ENCODE results near the gene RNASE1.
"Not testable (repeated sequence)": the region's sequence is repeated elsewhere in the genome, so short reads cannot be mapped to it uniquely, and the experiment has no call there.

The RNASE1 gene

DNA sequence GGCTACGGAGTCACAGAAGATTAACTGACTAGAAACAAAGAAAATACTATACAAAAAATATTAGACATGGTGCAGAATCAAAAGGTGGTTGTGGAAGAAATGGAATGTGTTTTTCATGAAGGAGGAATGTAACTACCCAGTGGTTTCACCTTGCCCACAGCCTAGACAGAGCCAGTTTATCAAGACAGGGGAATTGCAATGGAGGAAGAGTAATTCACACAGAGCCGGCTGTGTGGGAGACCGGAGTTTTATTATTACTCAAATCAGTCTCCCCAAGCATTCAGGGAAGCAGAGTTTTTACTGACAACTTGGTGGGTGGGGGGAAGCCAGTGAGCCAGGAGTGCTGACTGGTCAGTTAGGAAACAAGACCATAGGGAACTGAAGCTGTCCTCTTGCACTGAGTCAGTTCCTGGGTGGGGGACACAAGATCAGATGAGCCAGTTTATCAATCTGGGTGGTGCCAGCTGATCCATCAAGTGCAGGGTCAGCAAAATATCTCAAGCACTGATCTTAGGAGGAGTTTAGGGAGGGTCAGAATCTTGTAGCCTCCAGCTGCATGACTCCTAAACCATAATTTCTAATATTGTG lies 19.0 kb upstream of the RNASE1 start:
- not testable (repeated sequence) for H3K4me1 Mint-ChIP-seq (ENCODE audit: low read depth); H3K4me3 Mint-ChIP-seq; H3K27me3 Mint-ChIP-seq (ENCODE audit: low read depth); DNase-seq (ENCODE audit: low spot score); H3K27ac Mint-ChIP-seq; H3K9me3 Mint-ChIP-seq; H3K36me3 Mint-ChIP-seq (ENCODE audit: low read depth)

DNA sequence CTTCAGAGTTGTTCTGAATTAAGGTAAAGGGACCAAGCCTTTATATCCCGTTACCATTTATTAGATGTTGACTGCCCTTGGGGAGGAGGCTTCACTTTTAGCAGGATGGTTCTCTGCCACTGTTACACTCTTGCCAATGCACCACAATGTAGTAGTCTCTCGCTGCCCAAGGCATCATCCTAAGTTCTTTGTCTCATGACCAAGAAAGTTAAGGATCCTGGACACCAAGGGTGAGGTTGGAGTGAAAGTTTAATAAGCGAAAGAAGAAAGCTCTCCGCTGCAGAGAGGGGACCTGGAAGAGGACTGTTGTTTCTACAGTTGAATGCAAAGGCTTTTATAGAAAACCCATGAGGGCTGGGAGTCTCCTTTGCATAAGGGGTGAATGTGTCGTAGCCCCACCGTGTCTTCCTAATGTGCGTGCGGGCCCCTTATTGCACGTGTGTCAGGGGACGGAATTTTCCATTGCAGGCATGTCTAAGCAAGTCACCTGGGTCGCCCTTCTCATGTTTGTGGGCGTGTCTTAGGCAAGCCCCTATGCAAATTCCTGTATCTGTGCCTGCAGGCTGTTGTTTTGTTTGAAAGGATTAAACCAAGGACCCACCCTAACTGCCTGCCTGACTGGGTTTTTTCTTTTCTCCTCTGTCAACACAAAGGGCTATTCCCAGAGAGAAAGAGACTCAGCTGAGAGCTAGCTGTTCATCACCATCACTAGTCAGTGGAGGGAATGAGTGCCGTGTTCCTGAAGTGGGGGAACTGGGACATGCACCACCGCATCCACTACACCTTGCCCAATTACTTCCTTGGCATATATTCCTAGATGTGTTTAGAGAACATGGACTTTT lies 17.6 kb upstream of the RNASE1 start:
- no peaks in the 10 kb centered on the region for H3K9me3 Mint-ChIP-seq
- H3K4me1 Mint-ChIP-seq (ENCODE audit: low read depth) = no peaks in the 10 kb centered on the region
- H3K27ac Mint-ChIP-seq = no peak overlapping the region

DNA sequence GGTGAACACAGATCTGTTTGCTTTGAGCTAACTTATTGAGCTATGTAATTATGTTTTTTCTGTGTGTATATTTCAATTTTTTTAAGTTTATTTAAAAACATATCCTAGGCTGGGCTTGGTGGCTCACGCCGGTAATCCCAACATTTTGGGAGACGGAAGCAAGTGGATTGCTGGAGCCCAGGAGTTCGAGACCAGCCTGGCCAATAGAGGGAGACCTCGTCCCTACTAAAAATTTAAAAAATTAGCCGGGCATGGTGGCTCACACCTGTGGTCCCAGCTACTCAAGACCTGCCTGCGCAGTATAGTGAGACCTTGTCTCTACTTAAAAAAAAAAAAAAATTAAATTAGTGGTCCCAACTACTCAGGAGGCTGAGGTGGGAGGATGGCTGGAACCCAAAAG lies 16.2 kb upstream of the RNASE1 start:
- Mint-ChIP-seq H3K9me3 (no peaks in the 10 kb centered on the region), H3K27ac (no peak overlapping the region), H3K36me3 (ENCODE audit: low read depth) (no peaks in the 10 kb centered on the region), H3K4me3 (no peak overlapping the region), H3K27me3 (ENCODE audit: low read depth) (peaks cover 2% of the 10 kb centered on the region), H3K4me1 (ENCODE audit: low read depth) (no peaks in the 10 kb centered on the region)
- no peak for DNase-seq (ENCODE audit: low spot score)

More for the DNA sequence above, 17.6 kb upstream of the RNASE1 start:
- H3K36me3 Mint-ChIP-seq (ENCODE audit: low read depth) = no peaks in the 10 kb centered on the region
- DNase-seq (ENCODE audit: low spot score) = no peak
- H3K4me3 Mint-ChIP-seq = no peak overlapping the region
- peaks cover 7% of the 10 kb centered on the region for H3K27me3 Mint-ChIP-seq (ENCODE audit: low read depth)

GRCh38 chr14:20815946-20816345 lies 13.3 kb upstream of the RNASE1 start:
- not testable (repeated sequence) for H3K4me1 Mint-ChIP-seq (ENCODE audit: low read depth); H3K9me3 Mint-ChIP-seq; H3K4me3 Mint-ChIP-seq; DNase-seq (ENCODE audit: low spot score); H3K36me3 Mint-ChIP-seq (ENCODE audit: low read depth); H3K27ac Mint-ChIP-seq; H3K27me3 Mint-ChIP-seq (ENCODE audit: low read depth)

DNA sequence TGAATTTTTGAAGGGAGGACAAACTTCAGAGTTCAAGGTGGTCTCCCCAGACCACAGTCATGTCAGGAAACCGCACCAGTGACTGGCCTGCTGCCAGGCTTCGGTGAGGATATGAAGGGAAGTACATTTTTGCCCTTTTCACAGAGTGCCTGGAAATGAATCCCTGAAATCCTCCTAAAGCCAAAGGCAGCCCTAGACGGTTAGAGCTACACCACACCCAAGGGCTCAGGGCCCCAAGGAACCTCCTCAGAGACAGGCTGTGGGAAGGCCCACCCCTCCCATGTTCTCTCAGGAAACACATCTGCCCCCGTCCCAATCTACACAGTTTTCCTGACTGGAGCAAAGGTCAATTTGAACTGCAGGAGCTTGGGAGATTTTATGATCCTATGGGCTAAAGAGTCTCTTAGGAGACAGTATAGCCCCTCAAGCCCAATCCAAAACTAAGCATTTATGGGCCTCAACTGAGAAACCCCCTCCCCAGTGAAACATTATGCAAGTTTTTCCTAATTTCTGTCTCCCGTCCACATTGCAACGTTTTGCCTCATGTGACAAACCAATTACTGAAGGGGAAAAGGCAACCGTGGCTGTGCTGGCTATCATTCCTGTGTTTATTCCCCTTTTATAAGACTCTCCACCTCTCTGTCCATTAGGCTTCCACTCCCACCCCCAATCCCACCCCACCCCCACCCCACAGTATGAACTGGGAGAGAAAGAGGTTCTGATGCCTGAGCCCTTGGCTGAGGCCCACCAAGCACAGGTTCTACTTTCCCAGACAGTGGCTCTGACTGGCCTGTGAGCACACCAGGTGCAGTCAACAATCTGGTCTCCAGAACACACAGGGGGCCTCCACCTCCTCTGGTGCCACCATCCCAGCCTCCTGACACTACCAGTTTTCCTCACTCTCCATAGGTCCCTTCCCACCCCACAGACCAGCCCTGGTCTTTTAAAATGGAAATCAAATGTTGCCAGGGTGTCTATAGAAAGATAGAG lies 9.6 kb upstream of the RNASE1 start:
- no peak for DNase-seq (ENCODE audit: low spot score)
- Mint-ChIP-seq H3K4me3 (no peak overlapping the region), H3K9me3 (no peaks in the 10 kb centered on the region), H3K27ac (no peak overlapping the region), H3K36me3 (ENCODE audit: low read depth) (no peaks in the 10 kb centered on the region), H3K4me1 (ENCODE audit: low read depth) (no peaks in the 10 kb centered on the region), H3K27me3 (ENCODE audit: low read depth) (peaks cover 8% of the 10 kb centered on the region)

DNA sequence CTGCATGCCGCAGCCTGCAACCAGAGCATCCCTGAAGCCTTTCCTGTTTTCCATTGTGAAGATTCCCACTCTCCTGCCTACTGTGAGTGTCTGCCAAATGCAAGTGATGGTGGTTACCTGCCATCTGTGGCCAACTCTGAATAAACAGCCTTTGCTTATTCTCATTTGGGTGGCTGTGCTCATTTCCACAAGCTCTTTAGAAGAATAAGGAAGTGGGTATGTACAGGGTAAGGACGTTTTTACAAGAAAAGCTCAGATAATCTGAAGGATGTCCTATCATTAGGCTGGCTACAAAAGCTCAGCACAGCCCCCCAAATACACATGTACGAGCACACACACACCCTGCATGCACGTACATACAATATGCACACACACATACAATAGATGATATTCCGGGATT lies 7.3 kb upstream of the RNASE1 start:
- Mint-ChIP-seq H3K27ac (no peak overlapping the region), H3K27me3 (ENCODE audit: low read depth) (peaks cover 10% of the 10 kb centered on the region), H3K4me1 (ENCODE audit: low read depth) (no peaks in the 10 kb centered on the region), H3K9me3 (no peaks in the 10 kb centered on the region), H3K36me3 (ENCODE audit: low read depth) (no peaks in the 10 kb centered on the region), H3K4me3 (no peak overlapping the region)
- no peak for DNase-seq (ENCODE audit: low spot score)

DNA sequence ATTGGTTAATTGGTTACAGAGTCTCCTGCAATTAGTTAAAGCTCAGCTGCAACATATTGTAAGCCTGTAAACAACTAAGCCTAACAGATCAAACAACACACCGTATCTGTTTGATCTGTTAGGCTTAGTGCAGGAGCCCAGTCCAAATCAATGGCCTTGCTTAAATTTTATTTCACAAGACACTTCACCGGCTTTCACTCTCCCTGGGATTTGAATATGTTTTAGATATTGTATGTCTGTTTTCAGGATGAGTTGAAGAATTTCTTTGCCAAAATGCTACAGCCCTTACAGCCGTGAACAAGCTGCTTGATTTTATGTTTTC lies 5.5 kb upstream of the RNASE1 start:
- no peaks in the 10 kb centered on the region for H3K9me3 Mint-ChIP-seq
- H3K27ac Mint-ChIP-seq = no peak overlapping the region
- H3K4me1 Mint-ChIP-seq (ENCODE audit: low read depth) = no peaks in the 10 kb centered on the region
- no peaks in the 10 kb centered on the region for H3K36me3 Mint-ChIP-seq (ENCODE audit: low read depth)
- no peak for DNase-seq (ENCODE audit: low spot score)
- H3K27me3 Mint-ChIP-seq (ENCODE audit: low read depth) = peaks cover 14% of the 10 kb centered on the region
- no peak overlapping the region for H3K4me3 Mint-ChIP-seq

DNA sequence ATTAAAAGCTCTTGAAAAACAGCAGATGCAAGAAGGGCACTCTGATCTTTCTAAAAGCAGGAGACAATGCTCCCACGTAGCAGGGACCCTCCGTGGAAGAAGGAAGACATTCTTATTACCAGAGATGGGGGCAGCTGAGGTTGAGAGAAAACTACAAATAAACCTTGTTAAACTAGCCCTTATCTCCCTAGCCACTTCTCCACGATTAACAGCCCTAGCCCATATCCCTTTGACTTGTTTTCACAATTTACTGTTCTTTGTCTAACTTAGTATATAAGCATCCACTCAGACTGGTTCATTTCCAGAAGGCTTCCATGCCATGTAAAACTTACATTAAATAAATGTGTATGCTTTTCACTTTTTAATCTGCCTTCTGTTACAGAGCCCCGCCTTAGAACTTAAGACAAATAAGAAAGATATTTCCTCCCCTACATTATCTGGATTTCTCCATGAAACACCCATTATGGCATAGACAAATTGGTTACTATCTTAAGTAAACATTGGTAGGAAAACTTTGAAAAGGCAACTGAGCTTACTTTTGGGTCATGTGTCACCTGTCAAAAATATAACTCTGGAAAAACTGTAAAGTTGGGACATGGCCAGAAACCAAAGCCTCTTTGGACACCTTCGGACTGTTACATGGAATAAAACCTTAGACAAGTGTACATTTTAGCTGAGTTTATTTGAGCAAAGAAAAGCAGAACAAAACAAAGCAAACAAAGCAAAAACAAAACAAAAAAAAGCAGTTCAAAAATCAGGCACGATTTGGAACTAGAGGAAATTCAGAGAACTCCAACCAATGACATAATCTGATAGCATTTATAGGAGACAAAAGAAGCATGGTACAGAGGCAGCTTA lies 4.9 kb upstream of the RNASE1 start:
- Mint-ChIP-seq H3K27me3 (ENCODE audit: low read depth) (peaks cover 14% of the 10 kb centered on the region), H3K4me3 (no peak overlapping the region), H3K36me3 (ENCODE audit: low read depth) (no peaks in the 10 kb centered on the region), H3K9me3 (no peaks in the 10 kb centered on the region), H3K4me1 (ENCODE audit: low read depth) (no peaks in the 10 kb centered on the region), H3K27ac (no peak overlapping the region)
- no peak for DNase-seq (ENCODE audit: low spot score)

DNA sequence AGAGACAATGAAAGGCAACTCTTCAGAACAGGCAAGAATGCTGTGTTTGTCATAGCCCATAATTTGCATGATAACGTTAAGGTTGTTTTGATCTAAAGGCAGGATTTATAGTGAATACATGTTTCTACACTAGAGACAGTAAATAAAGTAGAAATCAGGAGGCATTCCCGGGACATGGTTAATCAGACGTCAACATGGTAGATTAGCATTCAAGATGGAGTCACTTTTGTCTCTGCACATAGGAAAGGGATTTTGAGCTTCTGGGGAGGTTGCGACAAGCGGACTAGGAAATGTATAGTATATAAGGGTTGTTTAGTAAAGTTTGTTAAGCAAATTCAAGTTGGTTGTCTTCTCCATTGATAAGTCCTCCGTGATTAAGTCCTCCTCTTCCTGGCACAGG lies 2.8 kb upstream of the RNASE1 start:
- Mint-ChIP-seq H3K4me1 (ENCODE audit: low read depth) (peaks cover 2% of the 10 kb centered on the region), H3K36me3 (ENCODE audit: low read depth) (no peaks in the 10 kb centered on the region), H3K27me3 (ENCODE audit: low read depth) (peaks cover 19% of the 10 kb centered on the region), H3K4me3 (no peak overlapping the region), H3K9me3 (no peaks in the 10 kb centered on the region), H3K27ac (no peak overlapping the region)
- no peak for DNase-seq (ENCODE audit: low spot score)

DNA sequence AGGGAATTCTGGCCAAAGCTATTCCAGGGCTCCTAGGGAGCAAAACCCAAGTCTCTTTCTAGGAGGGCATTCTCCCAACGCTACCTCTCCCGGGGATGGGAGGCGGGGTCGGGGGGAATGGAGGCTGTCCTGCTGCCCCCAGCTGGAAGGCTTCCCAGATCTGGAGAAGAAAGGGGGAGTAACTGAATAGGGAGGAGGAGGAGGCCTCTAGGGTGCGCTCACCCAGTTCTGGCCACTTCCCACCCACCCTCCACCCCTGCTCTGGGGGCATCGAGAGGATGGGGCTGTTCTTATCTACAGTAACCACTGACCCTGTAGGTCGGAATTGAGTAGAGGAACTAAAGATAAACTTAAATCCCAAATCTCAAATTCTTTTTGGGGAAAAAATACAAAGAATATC lies 579 bp upstream of the RNASE1 start:
- Mint-ChIP-seq H3K4me3 (no peak overlapping the region), H3K9me3 (no peaks in the 10 kb centered on the region), H3K27ac (no peak overlapping the region), H3K27me3 (ENCODE audit: low read depth) (peaks cover 19% of the 10 kb centered on the region), H3K4me1 (ENCODE audit: low read depth) (peaks cover 2% of the 10 kb centered on the region), H3K36me3 (ENCODE audit: low read depth) (no peaks in the 10 kb centered on the region)
- no peak for DNase-seq (ENCODE audit: low spot score)

DNA sequence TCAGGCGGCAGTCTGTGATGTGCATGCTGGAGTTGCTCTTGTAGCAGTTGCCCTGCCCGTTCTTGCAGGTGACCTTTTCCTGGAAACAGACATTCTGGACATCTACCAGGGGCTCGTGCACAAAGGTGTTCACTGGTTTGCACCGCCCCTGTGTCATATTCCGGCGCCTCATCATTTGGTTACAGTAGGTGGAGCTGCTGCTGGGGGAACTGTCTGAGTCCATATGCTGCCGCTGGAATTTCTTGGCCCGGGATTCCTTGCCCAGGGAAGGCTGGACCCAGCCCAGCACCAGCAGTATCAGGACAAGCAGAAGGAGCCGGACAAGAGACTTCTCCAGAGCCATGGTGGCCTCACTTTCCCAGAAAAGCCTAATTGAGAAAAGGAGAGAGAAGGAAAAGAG lies 918 bp downstream of the RNASE1 start:
- Mint-ChIP-seq H3K36me3 (ENCODE audit: low read depth) (no peaks in the 10 kb centered on the region), H3K27ac (no peak overlapping the region), H3K27me3 (ENCODE audit: low read depth) (peaks cover 15% of the 10 kb centered on the region), H3K4me1 (ENCODE audit: low read depth) (peaks cover 2% of the 10 kb centered on the region), H3K4me3 (no peak overlapping the region), H3K9me3 (no peaks in the 10 kb centered on the region)
- no peak for DNase-seq (ENCODE audit: low spot score)

- Mint-ChIP-seq H3K4me1 (ENCODE audit: low read depth) (peaks cover 2% of the 10 kb centered on the region), H3K4me3 (no peak overlapping the region), H3K9me3 (no peaks in the 10 kb centered on the region), H3K27ac (no peak overlapping the region), H3K27me3 (ENCODE audit: low read depth) (peaks cover 11% of the 10 kb centered on the region), H3K36me3 (ENCODE audit: low read depth) (no peaks in the 10 kb centered on the region)
- DNase-seq (ENCODE audit: low spot score) = no peak
Observed at GRCh38 chr14:20799892-20800544, 2.6 kb downstream of the RNASE1 start.

GRCh38 chr14:20799456-20799891 lies 3.2 kb downstream of the RNASE1 start:
- H3K9me3 Mint-ChIP-seq = no peaks in the 10 kb centered on the region
- H3K4me3 Mint-ChIP-seq = no peak overlapping the region
- peaks cover 5% of the 10 kb centered on the region for H3K4me1 Mint-ChIP-seq (ENCODE audit: low read depth)
- peaks cover 7% of the 10 kb centered on the region for H3K27me3 Mint-ChIP-seq (ENCODE audit: low read depth)
- DNase-seq (ENCODE audit: low spot score) = no peak
- no peaks in the 10 kb centered on the region for H3K36me3 Mint-ChIP-seq (ENCODE audit: low read depth)
- H3K27ac Mint-ChIP-seq = no peak overlapping the region

Measured in T-helper 2 cell treated with Interferon-gamma antibody and Interleukin-4, amounts not matched to agents 5 μg/mL and 100 μg/mL, for 36 hours (primary cell).